Measurements from ENCODE around the gene CNKSR3.

The CNKSR3 gene

GRCh38 chr6:154482858-154483257 is 27.6 kb downstream of the CNKSR3 start:
- TF ChIP-seq POLR2AphosphoS5 (IDR thresholded peaks at IDR 0.05; ENCODE audit: low read depth, low read length) = no peak
- no peak for TF ChIP-seq REST (IDR thresholded peaks at IDR 0.05; ENCODE audit: insufficient read depth in 1 of 2, low read depth in 2 of 2, low read length in 2 of 2)
- TF ChIP-seq FOXP2 (optimal IDR thresholded peaks at IDR 0.05; ENCODE audit: borderline replicate concordance, extremely low read depth, extremely low read length, insufficient read depth) = no peak
- TF ChIP-seq TAF1 (IDR thresholded peaks at IDR 0.05; ENCODE audit: borderline replicate concordance, insufficient read depth, low read length) = no peak
- TF ChIP-seq SIN3A (IDR thresholded peaks at IDR 0.05; ENCODE audit: borderline replicate concordance, insufficient read depth, low read length) = no peak

- no peak for TF ChIP-seq REST (IDR thresholded peaks at IDR 0.05; ENCODE audit: insufficient read depth in 1 of 2, low read depth in 2 of 2, low read length in 2 of 2)
- no peak for TF ChIP-seq SIN3A (IDR thresholded peaks at IDR 0.05; ENCODE audit: borderline replicate concordance, insufficient read depth, low read length)
- TF ChIP-seq TAF1 (IDR thresholded peaks at IDR 0.05; ENCODE audit: borderline replicate concordance, insufficient read depth, low read length) = no peak
- TF ChIP-seq FOXP2 (optimal IDR thresholded peaks at IDR 0.05; ENCODE audit: borderline replicate concordance, extremely low read depth, extremely low read length, insufficient read depth) = no peak
- no peak for TF ChIP-seq POLR2AphosphoS5 (IDR thresholded peaks at IDR 0.05; ENCODE audit: low read depth, low read length)
These were observed 28.9 kb downstream of the CNKSR3 start for GRCh38 chr6:154481521-154482013.

GRCh38 chr6:154479771-154480639 is 30.5 kb downstream of the CNKSR3 start:
- TF ChIP-seq POLR2AphosphoS5 (IDR thresholded peaks at IDR 0.05; ENCODE audit: low read depth, low read length) = no peak
- TF ChIP-seq SIN3A (IDR thresholded peaks at IDR 0.05; ENCODE audit: borderline replicate concordance, insufficient read depth, low read length) = no peak
- TF ChIP-seq TAF1 (IDR thresholded peaks at IDR 0.05; ENCODE audit: borderline replicate concordance, insufficient read depth, low read length) = no peak
- no peak for TF ChIP-seq REST (IDR thresholded peaks at IDR 0.05; ENCODE audit: insufficient read depth in 1 of 2, low read depth in 2 of 2, low read length in 2 of 2)
- TF ChIP-seq FOXP2 (optimal IDR thresholded peaks at IDR 0.05; ENCODE audit: borderline replicate concordance, extremely low read depth, extremely low read length, insufficient read depth) = no peak

GRCh38 chr6:154479351-154479769 is 31.1 kb downstream of the CNKSR3 start:
- TF ChIP-seq REST (IDR thresholded peaks at IDR 0.05; ENCODE audit: insufficient read depth in 1 of 2, low read depth in 2 of 2, low read length in 2 of 2) = no peak
- TF ChIP-seq TAF1 (IDR thresholded peaks at IDR 0.05; ENCODE audit: borderline replicate concordance, insufficient read depth, low read length) = no peak
- no peak for TF ChIP-seq SIN3A (IDR thresholded peaks at IDR 0.05; ENCODE audit: borderline replicate concordance, insufficient read depth, low read length)
- TF ChIP-seq FOXP2 (optimal IDR thresholded peaks at IDR 0.05; ENCODE audit: borderline replicate concordance, extremely low read depth, extremely low read length, insufficient read depth) = no peak
- no peak for TF ChIP-seq POLR2AphosphoS5 (IDR thresholded peaks at IDR 0.05; ENCODE audit: low read depth, low read length)

Data from PFSK-1 (cell line).